Measurements from ENCODE around the gene TRMT10B.

TRMT10B gene

GRCh38 chr9:37732086-37732741 lies 21.4 kb upstream of the TRMT10B start:
- H3K9me3 ChIP-seq = no peaks in the 10 kb centered on the region
- H3K36me3 ChIP-seq = no peaks in the 10 kb centered on the region
- no peaks in the 10 kb centered on the region for H3K27me3 ChIP-seq
- peaks cover 22% of the 10 kb centered on the region for H3K4me1 ChIP-seq
- no peak for TF ChIP-seq CTCF (IDR thresholded peaks at IDR 0.05; ENCODE audit: low read depth, low read length)
- peak overlapping the region; percentile 33 for H3K4me3 ChIP-seq (ENCODE audit: low read depth, low read length)
- DNase-seq = peak; percentile 88

- no peaks in the 10 kb centered on the region for H3K9me3 ChIP-seq
- H3K4me1 ChIP-seq = peaks cover 22% of the 10 kb centered on the region
- H3K4me3 ChIP-seq (ENCODE audit: low read depth, low read length) = no peak overlapping the region; the same call in 1 of the 2 replicates
- DNase-seq = no peak
- no peaks in the 10 kb centered on the region for H3K36me3 ChIP-seq
- no peak for TF ChIP-seq CTCF (IDR thresholded peaks at IDR 0.05; ENCODE audit: low read depth, low read length)
- H3K27me3 ChIP-seq = no peaks in the 10 kb centered on the region
Measured at GRCh38 chr9:37732952-37733351, 20.7 kb upstream of the TRMT10B start.

- DNase-seq = no peak
- Histone ChIP-seq H3K36me3 (no peaks in the 10 kb centered on the region), H3K4me3 (ENCODE audit: low read depth, low read length) (no peak overlapping the region), H3K27me3 (no peaks in the 10 kb centered on the region), H3K9me3 (no peaks in the 10 kb centered on the region), H3K4me1 (no peaks in the 10 kb centered on the region)
- TF ChIP-seq CTCF (IDR thresholded peaks at IDR 0.05; ENCODE audit: low read depth, low read length) = no peak
Measured at GRCh38 chr9:37739222-37739621, 14.4 kb upstream of the TRMT10B start.

GRCh38 chr9:37740128-37740527 lies 13.5 kb upstream of the TRMT10B start:
- Histone ChIP-seq H3K4me1 (no peaks in the 10 kb centered on the region), H3K4me3 (ENCODE audit: low read depth, low read length) (no peak overlapping the region), H3K36me3 (no peaks in the 10 kb centered on the region), H3K9me3 (no peaks in the 10 kb centered on the region), H3K27me3 (no peaks in the 10 kb centered on the region)
- no peak for TF ChIP-seq CTCF (IDR thresholded peaks at IDR 0.05; ENCODE audit: low read depth, low read length)
- DNase-seq = no peak

GRCh38 chr9:37740631-37741328 lies 12.8 kb upstream of the TRMT10B start:
- Histone ChIP-seq H3K4me1 (peaks cover 4% of the 10 kb centered on the region; the same call in 1 of the 2 replicates), H3K9me3 (no peaks in the 10 kb centered on the region), H3K4me3 (ENCODE audit: low read depth, low read length) (no peak overlapping the region), H3K36me3 (no peaks in the 10 kb centered on the region), H3K27me3 (no peaks in the 10 kb centered on the region)
- no peak for DNase-seq
- TF ChIP-seq CTCF (IDR thresholded peaks at IDR 0.05; ENCODE audit: low read depth, low read length) = no peak

- H3K9me3 ChIP-seq = no peaks in the 10 kb centered on the region
- no peak overlapping the region for H3K4me3 ChIP-seq (ENCODE audit: low read depth, low read length)
- DNase-seq = no peak
- TF ChIP-seq CTCF (IDR thresholded peaks at IDR 0.05; ENCODE audit: low read depth, low read length) = no peak
- no peaks in the 10 kb centered on the region for H3K27me3 ChIP-seq
- peaks cover 12% of the 10 kb centered on the region for H3K4me1 ChIP-seq
- H3K36me3 ChIP-seq = no peaks in the 10 kb centered on the region
Measured at GRCh38 chr9:37745970-37746369, 7.6 kb upstream of the TRMT10B start.
